ENCODE data around the gene YIPF2.
"Not testable (repeated sequence)": the region's sequence is repeated elsewhere in the genome, so short reads cannot be mapped to it uniquely, and the experiment has no call there.

The YIPF2 gene

DNA sequence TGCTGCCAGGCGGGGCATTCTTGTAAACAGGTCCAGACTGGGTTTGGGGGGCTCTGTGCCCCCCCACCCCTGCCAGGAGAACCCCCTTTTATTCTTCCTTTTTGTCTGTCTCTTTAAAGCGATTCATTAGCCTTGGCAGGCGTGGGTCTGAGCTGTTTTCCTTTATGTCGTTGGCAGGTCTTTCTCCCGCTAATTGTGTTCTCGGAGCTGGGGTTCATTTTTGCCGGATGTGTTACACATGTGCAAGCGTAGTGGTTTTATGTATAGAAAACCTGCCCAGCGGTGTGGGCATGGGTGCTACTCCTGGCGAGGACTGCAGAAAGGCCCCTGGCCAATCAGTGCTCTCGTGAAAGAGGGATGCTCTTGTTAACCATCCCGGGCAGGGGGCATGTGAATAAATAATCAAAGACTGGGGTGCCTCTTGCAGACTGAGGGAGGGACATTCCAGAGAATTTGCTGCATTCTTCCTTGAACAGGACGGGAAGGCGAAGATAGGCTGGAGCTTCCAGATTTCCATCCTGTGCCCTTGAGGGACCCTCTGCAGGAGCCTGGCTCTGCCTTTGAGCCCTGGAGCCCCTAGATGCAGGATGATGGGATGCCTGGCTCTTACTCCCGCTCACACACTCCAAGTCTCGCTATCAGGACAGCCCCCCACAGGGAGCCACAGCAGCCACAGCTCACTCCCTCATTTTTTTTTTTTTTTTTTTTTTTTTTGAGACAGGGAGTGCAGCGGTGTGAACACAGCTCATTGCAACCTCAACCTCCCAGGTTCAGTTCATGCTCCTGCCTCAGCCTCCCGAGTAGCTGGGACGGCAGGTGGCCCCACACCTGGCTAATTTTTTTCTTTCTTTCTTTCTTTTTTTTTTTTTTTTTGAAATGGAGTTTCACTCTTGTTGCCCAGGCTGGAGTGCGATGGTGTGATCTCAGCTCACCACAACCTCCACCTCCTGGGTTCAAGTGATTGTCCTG, 43.0 kb downstream of the YIPF2 start:
- no peak for DNase-seq (ENCODE audit: low read depth)
- H3K4me3 ChIP-seq (ENCODE audit: low read depth, low read length): no peak overlapping the region

DNA sequence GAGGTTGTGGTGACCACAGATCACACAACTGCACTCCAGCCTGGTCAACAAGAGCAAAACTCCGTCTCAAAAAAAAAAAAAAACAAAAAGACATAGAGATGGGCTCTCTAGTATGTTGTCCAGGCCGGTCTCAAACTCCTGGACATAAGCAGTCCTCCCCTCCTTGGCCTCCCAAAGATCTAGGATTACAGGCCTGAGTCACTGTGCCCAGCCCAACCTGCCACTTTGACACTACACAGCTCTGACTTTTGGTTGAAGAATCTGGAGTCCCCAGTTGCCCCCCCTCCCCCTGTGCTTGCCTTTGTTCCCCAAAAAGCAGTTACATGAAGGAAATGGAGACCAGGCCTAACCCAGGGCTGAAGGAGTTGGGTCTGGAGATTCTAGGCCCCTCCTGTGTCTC, 44.2 kb downstream of the YIPF2 start:
- no peak overlapping the region for H3K4me3 ChIP-seq (ENCODE audit: low read depth, low read length)
- peak; percentile 31 for DNase-seq (ENCODE audit: low read depth)

DNA sequence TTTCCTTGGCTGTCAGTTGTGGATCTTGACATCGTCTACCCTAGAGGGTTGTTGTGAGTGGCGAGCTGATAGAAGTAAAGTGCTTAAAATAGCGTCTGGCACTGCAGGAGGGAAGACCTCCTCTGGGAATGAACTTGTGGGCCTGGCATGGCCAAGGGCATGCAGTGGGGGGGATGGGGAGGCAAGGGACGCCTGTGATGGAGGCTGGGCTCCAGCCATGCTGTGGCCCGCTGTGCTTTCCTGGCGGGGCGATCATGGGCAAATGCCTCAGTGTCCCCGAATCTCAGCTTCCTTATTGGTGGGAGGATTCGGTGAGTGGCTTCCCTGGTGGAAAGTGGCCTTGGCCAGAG, 46.4 kb downstream of the YIPF2 start:
- H3K4me3 ChIP-seq (ENCODE audit: low read depth, low read length): no peak overlapping the region
- no peak for DNase-seq (ENCODE audit: low read depth)

DNA sequence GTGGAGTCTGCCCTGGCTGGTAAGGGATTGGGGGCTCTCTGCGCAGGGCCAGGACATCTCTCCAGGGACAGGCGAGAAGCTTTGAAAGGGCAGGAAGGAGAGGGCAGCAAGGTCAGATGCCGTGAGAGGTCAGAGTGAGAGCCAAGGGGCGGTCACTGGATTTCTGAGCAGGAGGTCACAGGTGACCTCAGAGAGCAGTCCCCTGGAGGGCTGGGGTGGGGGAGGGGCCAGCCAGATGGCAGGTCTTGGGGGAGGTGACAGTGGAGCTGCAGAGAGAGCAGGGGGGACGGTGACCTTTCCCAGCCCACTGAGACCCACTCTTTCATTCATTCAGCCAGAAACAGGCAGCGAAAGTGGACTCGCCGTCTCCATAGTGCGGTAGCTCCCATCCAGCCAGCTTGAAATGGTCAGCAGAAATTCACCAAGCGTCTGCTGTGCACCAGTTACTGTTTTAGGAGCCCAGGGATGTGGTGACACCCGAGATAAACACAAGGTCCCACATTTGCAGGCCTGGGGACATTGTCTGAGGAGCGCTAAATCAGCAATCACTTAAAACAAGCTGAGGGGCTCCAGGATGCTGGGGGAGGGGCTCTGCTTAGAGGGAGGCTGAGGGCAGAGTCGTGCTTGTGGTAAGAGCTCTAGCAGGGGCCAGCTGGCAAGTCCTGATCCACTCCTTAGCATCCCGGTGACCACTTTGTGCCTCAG, 46.9 kb downstream of the YIPF2 start:
- no peak for DNase-seq (ENCODE audit: low read depth)
- no peak overlapping the region for H3K4me3 ChIP-seq (ENCODE audit: low read depth, low read length)

DNA sequence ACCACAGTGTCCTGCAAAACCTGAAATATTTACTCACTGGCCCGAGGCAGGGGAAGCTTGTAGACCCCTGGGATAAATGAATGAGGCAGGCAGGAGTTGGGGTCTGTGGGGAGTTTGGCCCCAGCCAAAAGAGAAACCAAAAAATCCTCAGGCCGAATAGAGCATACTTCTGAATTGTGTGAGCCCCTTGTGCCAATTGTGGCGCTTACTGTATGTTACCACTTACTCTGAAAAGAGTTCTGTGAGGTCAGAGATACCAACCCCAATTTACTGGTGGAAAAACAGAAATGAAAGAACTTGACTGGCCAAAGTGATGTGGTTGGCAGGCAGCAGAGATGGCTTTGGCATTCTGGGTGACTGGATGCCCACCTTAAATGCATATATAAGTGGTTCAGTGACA, 50.2 kb downstream of the YIPF2 start:
- DNase-seq (ENCODE audit: low read depth): no peak
- H3K4me3 ChIP-seq (ENCODE audit: low read depth, low read length): no peak overlapping the region

DNA sequence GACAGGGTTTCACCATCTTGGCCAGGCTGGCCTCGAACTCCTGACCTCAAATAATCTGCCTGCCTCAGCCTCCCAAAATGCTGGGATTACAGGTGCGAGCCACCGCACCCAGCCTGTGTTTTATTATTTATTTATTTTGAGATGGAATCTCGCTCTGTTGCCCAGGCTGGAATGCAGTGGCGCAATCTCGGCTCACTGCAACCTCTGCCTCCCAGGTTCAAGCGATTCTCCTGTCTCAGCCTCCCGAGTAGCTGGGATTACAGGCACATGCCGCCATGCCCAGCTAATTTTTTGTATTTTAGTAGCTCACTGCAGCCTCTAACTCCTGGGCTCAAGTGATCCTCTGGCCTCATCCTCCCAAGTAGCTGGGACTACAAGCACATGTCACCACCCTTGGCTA, 50.8 kb downstream of the YIPF2 start:
- not testable (repeated sequence) for H3K4me3 ChIP-seq (ENCODE audit: low read depth, low read length); DNase-seq (ENCODE audit: low read depth)

DNA sequence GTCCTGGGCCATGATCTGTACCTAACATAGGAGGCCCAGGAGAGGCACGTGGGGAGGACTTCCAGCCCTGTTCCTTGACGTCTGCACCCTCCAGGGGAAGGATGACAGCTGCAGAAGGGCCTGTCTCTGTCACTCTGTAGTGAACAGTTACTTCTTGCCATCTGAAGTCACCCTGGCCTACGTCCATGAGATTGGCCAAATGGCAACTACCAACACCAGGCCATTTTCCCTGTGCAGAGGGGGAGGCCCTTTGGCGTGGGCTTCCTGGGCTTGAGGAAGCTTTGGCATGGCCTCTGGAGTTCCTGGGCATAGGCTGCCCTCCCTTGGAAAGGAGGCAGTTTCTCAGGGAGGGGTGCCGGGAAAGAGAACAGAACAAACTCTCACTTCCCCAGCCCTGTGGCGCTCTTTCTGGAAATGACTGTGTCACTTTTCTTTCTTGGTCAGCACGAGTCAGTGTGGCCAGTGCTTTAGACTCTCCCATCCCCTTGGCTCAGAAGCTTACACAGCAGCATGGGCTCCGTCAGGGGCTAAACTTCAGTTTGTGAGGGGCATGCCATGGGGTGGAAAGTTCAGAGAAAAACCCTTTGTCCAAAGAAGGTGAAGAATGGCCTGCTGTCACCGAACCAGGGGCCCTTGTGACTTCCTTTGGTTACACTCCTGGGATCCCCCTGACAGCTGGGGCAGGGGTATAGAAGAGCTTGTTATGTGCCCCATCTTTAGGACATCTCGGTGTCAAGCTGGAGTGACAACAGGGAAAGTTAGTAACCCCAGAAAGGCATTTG, 51.8 kb downstream of the YIPF2 start:
- DNase-seq (ENCODE audit: low read depth): no peak
- no peak overlapping the region for H3K4me3 ChIP-seq (ENCODE audit: low read depth, low read length)

DNA sequence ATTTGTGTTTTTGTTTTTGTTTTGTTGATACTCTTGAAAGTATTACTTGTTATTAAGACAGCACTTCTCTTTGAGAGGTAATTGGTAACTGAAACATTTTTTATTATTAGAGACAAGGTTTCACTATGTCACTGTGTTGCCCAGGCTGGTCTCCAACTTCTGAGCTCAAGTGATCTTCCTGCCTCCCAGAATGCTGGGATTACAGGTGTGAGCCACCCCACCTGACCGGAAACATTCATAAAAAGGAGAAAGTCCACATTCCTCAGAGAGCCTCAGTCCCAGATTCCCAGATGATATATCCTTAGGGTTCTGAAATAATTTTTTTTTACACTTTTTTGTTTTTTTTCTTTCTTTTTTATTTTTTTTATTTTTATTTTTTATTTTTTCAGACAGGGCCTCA, 54.4 kb downstream of the YIPF2 start:
- H3K4me3 ChIP-seq (ENCODE audit: low read depth, low read length): no peak overlapping the region
- DNase-seq (ENCODE audit: low read depth): no peak

DNA sequence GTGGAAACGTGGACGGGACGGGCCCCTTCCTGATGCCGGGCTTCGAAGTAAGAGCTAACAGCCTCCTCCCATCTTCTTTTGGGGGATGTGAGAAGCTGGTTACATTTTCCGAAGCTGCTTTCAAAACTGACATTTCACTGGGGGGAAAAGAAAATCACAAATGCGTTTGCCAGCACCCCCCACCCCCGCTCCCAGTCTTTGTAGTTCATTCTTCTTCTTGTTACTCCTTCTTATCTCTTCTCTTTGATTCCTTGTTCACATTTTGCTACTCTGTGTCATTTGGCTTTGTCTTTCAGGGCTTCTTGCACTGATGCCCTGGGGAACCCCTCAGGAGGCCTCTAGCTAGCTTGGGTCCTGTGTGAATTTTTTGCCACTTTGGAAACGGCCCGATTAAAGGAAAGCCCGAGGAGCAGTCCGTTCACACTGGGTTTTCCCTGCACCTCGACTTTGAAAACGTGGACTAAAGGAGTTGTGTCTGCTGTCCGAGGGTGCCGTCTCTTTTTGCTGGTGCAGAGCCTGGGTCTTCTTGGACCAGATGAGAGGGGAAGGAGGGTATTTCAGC, 55.8 kb downstream of the YIPF2 start:
- H3K4me3 ChIP-seq (ENCODE audit: low read depth, low read length): peak overlapping the region; percentile 78
- no peak for DNase-seq (ENCODE audit: low read depth)

Data from skeletal muscle cell (primary cell).